GM15510 (cell line): Measurements from ENCODE around the gene RYR2.

Experiments
- POLR2A ChIP-seq: IDR thresholded peaks from 3 replicates; pipeline ENCODE4 v1.6.1; 2011; ENCODE audit warnings: borderline replicate concordance; ENCODE audit not compliant: insufficient read length; ENCODE audit errors: extremely low read depth

Gene RYR2

DNA sequence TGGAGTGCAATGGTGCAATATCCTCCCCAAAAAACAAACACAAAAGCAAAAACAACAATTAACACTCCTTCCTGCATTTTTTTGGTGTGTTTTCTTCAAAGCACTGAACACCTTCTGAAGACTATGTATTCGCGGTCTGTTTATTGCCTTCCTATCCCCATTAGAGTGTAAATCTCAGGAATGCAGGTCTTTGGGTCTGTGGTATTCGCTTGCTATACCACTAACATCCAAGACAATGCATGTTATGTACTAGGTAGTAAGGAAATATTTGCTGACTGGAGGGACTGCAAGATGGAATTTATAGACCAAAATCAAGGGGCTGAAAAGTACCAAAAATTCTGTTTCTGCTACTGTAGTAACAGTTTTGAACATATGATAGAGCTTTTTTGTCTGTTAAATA, 299.4 kb downstream of the RYR2 start:
- no peak for TF ChIP-seq POLR2A

DNA sequence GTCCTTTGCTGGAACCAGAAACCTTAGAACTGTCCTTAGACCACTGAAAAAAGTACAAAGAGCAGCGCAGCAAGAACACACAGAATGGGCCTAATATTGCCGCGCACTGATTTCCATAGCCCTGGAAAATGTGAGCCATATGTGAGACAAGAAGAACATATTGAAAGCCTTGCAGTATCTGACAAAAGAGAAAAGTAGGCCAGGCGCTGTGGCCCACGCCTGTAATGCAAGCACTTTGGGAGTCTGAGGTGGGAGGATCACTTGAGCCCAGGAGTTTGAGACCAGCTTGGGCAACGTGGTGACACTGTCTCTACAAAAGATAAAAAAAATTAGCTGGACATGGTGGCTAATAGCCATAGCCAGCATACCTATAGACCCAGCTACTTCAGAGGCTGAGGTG, 300.7 kb downstream of the RYR2 start:
- no peak for TF ChIP-seq POLR2A

DNA sequence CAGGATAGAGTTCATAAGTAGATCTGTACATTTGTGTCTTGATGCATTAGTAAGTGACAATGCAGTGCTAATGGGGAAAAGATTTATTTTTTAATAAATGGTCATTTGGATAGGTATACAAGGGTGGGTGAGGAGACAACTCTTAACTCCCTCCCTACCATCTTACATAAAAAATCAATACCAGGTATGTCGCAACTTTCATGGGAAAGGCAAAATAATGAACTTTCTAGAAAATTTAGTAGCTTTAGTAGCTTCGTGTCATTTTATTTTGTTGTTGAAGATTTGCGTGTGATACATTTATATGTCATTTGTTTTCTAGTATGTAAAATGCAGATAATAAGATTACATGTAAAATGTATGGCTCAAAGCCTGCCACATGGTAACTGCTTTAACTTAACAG, 310.8 kb downstream of the RYR2 start:
- TF ChIP-seq POLR2A, result no peak

DNA sequence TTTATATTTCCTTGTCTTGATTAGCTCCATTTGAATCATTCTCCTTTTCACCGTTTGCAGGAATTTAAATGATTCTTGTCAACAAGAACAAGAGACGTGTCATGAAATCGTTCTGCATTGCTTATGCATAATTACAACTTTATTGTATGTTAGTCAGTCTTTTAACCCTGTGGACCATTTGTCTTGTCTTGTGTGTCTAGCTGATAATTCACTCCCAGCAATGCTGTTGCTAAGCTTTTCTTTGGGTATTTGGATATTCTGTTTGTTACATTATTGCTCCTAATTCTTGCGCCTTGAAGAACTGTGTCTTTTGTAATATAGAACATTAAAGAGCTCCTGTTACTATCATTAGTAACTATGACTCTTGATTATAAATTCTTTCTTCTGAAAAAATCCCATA, 311.9 kb downstream of the RYR2 start:
- TF ChIP-seq POLR2A, result no peak

DNA sequence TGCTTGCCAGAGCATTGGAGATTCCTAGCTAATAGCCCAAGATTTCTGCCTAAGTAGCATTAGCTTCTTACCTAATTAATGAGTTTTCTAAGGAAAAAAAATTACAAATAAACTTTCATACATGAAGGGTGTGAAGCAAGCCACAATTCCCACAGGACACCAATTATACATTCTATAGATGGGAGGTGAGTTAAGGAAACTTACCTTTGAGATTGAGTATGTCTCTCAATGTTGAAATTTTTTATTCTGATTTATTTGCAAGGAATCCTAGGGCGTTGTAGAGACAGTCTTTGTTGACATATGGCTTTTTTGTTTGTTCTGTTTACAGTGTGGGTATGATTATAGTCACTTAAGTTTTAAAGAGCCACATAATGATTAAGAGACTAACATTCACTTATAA, 313.0 kb downstream of the RYR2 start:
- no peak for TF ChIP-seq POLR2A

DNA sequence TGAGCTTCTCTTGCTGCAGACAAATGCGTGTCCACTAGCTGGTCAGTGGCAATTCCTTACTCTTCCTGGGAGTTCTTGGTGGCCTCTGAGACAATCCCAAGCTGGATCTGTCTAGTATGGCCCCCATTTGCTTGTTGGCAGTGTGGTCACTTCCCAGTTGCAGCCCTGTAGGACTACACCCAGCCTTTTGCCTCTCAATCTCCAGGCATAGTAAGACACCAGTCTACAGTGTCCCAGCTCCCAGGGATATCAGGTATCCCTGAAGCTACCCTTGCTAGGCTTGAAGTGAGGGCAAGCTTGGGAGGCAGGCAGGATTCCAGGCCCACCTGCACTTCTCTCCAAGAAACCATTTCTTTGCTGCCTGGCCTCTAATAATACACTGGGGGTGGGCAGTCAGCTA, 316.6 kb downstream of the RYR2 start:
- no peak for TF ChIP-seq POLR2A

DNA sequence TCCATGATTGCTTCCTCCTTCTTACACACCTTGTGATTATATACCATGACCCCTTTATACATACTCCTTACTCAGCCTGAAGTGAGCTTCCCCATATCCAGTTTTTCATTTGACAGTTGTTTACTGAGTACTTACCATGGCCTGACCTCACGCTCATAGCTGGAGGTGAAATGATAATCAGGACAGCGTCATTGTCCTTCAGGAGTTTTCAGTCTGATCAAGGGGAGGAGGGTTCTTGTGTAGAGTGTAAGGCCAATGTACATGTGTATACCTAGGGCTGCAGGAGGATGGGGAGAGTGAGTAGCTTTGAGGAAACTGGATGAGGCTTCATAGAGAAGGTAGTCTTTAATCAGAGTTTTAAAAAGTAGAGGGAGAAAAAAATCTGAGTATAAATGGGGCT, 325.8 kb downstream of the RYR2 start:
- TF ChIP-seq POLR2A, result no peak

DNA sequence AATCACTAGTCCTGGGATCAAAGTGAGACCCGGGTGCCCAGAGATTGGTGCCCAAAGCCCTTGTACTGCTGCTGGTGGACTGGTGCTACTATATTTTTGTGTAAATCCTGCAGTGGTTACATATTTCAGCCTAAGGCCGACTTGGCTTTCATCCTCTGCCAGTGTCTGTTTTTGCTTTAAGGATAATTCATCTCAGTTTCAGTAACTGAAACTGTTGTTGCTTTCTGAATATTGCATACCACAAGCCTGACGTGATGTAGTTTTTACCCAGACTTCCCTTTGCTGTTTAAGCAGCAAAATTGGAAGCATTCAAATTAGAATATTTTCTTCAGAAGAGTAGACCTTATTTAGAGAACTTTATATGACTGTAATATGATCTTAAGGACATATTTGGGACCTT, 341.8 kb downstream of the RYR2 start:
- TF ChIP-seq POLR2A, result no peak

DNA sequence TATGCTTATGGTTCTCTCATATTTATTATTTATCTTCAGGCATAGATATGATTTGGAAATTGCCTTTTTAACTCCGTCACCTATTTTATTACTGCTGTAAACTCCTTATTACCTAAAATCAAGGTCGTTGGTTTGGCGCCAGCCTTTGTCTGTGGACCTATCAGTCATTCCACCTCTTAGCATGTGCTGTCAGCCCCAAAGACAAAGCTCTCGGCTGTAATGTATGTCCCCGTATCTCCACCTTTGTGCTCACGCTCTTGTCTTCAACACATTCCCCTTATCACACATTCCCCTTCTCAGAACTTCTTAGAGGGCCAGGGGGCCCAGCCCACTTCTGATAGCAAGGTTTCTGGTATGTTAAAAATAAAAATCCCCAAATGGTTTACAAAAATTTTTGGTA, 342.2 kb downstream of the RYR2 start:
- no peak for TF ChIP-seq POLR2A

DNA sequence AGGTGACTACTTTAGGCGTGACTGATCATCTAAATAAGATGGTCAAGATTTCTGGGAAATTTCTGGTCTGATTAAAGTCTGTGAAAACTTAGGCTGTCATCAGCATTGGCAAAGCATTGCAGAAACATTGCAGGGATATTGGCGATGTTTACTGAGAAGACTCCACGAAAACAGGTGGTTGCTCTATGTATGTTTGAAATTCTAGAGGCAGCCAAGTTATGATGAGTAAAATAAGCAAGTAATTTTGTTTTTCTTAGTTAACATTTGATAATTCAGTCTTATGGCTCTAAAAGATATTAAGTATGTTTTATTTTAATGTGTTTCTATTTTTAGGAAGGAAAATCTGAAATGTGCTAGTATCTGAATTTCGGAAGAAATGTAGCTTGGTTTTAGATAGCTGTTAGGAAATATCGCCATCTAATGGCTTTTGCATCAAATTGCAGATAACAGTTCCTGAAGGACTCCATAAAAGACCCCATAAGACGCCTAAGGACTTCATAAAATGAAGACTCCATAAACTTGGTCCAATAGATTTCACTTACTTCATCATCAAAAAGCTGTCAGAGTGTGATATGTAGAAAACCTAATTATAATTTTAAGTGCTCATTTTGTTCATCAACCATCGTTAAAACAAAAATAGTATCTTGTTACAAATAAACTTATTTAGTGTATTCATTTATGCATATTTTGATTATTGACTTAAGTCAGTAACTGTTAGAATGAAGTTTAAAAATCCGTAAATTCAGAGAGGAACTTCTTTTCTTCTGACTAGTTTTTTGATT, 344.6 kb downstream of the RYR2 start:
- no peak for TF ChIP-seq POLR2A

DNA sequence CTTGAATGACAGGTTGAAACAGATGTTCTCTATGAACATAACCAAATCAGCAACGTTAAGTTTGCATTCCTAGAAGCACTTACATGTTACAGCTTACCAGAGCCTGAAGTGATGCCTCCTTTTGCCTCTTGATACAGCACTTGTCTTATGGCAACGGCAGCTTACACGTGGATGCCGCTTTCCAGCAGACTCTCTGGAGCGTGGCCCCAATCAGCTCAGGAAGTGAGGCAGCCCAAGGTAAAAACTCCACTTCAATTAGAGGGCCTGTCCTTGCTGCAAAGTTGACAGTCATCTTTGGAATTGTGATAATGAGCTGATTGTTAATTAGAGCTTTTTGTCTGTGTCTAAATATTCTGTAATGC, 345.1 kb downstream of the RYR2 start:
- no peak for TF ChIP-seq POLR2A

DNA sequence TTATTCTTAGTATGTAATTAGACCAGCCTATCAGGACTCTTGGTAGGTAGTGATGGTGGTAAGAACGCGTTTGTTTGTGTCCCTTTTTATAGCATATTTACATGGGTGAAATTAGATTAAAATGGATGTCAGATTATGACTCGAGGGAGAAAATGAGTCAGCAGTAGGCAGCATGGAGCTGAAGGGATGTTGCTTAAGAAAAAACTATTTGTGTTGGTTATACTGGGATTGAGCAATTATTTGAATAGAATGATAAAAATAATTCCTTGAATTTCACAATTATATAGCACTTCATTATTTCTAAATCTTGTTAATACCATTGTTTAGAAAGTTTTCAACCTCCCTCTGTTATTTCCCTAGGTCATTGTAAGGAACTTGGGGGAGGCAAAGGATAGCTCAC, 348.8 kb downstream of the RYR2 start:
- no peak for TF ChIP-seq POLR2A

DNA sequence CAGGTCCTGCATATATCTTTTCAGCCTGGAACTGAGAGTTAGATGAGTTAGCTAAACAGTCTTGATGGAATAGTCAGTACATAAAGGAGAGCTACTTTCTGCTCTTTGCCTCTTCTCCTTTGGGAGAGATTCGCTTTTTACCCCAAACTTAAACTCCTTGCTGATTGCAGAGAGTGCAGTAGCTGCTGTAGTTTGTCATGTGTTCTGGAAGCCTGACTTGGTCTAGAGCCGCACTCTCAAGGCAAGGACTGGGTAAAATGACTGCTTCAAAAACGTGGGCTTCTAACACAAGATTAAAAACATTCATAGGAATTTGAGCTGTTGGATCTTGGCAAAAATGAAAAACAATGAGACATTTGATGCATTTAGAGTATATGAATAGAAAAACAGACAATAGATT, 351.6 kb downstream of the RYR2 start:
- TF ChIP-seq POLR2A, result no peak

DNA sequence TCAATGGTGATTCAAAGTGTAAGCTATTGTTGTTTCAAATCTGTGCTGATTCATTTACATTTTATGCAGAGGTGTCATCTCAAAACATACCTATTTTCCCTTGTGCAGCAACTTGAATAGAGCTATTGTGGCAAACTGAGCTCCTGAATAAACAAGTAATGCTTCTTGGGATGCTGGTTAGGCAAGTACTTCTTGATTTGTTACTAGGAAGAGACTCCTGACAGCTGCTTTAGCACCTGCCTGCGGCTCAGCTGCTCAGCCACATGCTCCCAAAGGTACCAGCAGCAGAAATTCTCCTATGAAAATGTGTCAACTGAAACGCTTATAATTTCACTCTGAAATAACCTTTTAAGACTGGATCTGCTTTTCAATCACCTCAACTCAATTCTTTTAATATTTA, 352.3 kb downstream of the RYR2 start:
- TF ChIP-seq POLR2A, result no peak

DNA sequence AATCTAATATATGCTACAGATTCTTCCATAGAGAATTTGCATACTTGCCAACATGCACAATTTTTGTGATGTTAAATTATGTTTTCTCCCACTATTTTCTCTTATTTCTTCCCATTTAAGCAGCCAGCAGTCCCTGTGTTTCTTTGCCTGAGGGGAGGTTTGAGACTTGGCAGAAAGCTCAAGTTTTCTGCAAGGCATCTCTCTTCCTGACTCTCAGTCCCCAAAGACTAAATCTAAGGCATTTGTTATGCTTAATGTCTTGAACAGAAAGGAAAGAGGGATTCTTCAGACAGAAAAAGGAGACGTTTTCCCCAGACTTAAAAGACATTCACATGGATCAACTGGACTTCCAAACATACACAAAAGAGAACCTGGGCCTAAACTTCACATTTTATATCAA, 354.4 kb downstream of the RYR2 start:
- no peak for TF ChIP-seq POLR2A

DNA sequence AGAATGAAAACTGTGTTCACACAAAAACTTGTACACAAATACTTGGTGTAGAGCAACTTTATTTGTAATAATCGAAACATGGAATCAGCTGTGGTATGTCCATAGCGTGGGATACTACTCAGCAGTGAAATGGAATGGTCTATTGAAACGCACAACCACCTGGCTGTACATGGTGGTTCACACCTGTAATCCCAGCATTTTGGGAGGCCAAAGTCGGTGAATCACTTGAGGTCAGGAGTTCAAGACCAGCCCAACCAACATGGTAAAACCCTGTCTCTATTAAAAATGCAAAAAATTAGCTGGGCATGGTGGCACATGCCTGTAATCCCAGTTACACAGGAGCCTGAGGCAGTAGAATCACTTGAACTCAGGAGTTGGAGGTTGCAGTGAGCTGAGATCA, 356.8 kb downstream of the RYR2 start:
- TF ChIP-seq POLR2A, result no peak

DNA sequence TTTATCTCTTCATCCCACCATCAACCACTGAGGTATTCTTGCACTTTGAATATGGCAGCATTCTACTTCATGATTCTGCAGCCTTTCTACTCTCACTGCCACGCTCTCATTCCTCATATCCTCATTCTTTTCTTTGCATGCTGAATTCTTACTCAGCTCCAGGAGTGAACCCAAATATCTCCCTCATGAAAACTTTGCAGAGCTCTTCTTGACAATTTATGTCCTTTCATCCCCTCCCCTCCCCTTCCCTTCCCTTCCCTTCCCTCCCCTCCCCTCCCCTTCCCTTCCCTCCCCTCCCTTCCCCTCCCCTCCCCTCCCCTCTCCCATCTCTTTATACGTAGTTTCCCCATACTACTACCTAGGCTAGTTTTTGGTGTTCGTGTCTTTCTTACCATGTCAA, 363.9 kb downstream of the RYR2 start:
- TF ChIP-seq POLR2A, result no peak
